ENCODE data around the gene TMPRSS3.

DNA sequence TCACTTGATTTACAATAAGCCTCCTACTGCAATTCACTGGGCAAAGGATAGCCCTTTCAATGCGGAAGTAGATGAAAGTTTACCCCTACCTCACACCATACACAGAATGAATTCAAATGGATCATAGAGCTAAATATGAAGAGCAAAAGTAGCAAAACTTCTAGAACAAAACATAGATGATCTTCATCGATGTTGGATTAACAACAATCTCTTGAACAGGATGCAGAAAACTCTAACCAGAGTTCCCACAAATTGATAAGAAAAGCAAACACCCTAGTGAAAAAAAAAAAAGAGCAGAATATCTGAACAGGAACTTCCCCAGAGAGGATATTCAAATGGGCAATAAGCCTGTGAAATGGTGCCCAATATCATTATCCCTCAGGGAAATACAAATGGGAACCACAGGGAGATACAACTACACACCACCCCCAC, 6.0 kb upstream of the TMPRSS3 start:
- TF ChIP-seq POLR2A (IDR thresholded peaks at IDR 0.05; ENCODE audit: low read length), result no peak
- TF ChIP-seq GATA1 (IDR thresholded peaks at IDR 0.05; ENCODE audit: low read depth, low read length), result no peak

All from erythroblast (primary cell).